ENCODE data around the gene SARDH.

Gene SARDH

GRCh38 chr9:133717113-133718031 lies 20.8 kb downstream of the SARDH start:
- Histone ChIP-seq H3K4me1 (ENCODE audit: control insufficient read depth, insufficient read depth, low read length) (no peaks in the 10 kb centered on the region), H3K27ac (ENCODE audit: extremely low read depth, low read depth, low read length) (no peak overlapping the region), H3K9me3 (ENCODE audit: control insufficient read depth, insufficient read depth, low read depth, low read length) (no peaks in the 10 kb centered on the region), H3K4me3 (ENCODE audit: low read depth, low read length) (no peak overlapping the region), H3K36me3 (ENCODE audit: control insufficient read depth in 2 of 2, insufficient read depth in 1 of 2, low read length in 2 of 2) (no peaks in the 10 kb centered on the region)
- ChIA-PET CTCF (no interaction called here), POLR2A (no interaction called here)
- TF ChIP-seq EGR2 (tag by site-specific recombination; IDR thresholded peaks at IDR 0.05; ENCODE audit: low read depth) (0 out of 2 replicates have a peak, but pooled peaks have one; percentile 8), ZNF658 (tag by site-specific recombination; IDR thresholded peaks at IDR 0.05) (no peak), ZNF707 (tag by site-specific recombination; IDR thresholded peaks at IDR 0.05) (no peak), ZFHX2 (tag by site-specific recombination; conservative IDR thresholded peaks at IDR 0.05) (peak; percentile 28; the same call in 1 of the 2 replicates)

GRCh38 chr9:133716564-133717112 lies 21.5 kb downstream of the SARDH start:
- Histone ChIP-seq H3K36me3 (ENCODE audit: control insufficient read depth in 2 of 2, insufficient read depth in 1 of 2, low read length in 2 of 2) (no peaks in the 10 kb centered on the region), H3K4me3 (ENCODE audit: low read depth, low read length) (no peak overlapping the region), H3K9me3 (ENCODE audit: control insufficient read depth, insufficient read depth, low read depth, low read length) (no peaks in the 10 kb centered on the region), H3K4me1 (ENCODE audit: control insufficient read depth, insufficient read depth, low read length) (no peaks in the 10 kb centered on the region), H3K27ac (ENCODE audit: extremely low read depth, low read depth, low read length) (no peak overlapping the region)
- TF ChIP-seq GFI1B (tag by site-specific recombination; IDR thresholded peaks at IDR 0.05) (no peak), ZNF391 (tag by site-specific recombination; IDR thresholded peaks at IDR 0.05; ENCODE audit: borderline replicate concordance, low read depth) (no peak), ZFP41 (tag by site-specific recombination; IDR thresholded peaks at IDR 0.05; ENCODE audit: borderline replicate concordance) (no peak), ZIC2 (tag by site-specific recombination; IDR thresholded peaks at IDR 0.05) (peak; percentile 90)
- TF ChIP-seq, protein P1, sequence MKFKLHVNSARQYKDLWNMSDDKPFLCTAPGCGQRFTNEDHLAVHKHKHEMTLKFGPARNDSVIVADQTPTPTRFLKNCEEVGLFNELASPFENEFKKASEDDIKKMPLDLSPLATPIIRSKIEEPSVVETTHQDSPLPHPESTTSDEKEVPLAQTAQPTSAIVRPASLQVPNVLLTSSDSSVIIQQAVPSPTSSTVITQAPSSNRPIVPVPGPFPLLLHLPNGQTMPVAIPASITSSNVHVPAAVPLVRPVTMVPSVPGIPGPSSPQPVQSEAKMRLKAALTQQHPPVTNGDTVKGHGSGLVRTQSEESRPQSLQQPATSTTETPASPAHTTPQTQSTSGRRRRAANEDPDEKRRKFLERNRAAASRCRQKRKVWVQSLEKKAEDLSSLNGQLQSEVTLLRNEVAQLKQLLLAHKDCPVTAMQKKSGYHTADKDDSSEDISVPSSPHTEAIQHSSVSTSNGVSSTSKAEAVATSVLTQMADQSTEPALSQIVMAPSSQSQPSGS (tag by site-specific recombination; IDR thresholded peaks at IDR 0.05; ENCODE audit: low read depth): no peak
- CTCF ChIA-PET: no interaction called here
- POLR2A ChIA-PET: no interaction called here

GRCh38 chr9:133715866-133716563 lies 22.1 kb downstream of the SARDH start:
- CTCF ChIA-PET: interaction anchor here (1.0 to 1.8 kb wide), 4 partner anchors 8 to 127 kb away, joined by 3 to 7 read pairs (median 4); no protein-coding TSS in a partner anchor
- Histone ChIP-seq H3K4me3 (ENCODE audit: low read depth, low read length) (no peak overlapping the region), H3K4me1 (ENCODE audit: control insufficient read depth, insufficient read depth, low read length) (no peaks in the 10 kb centered on the region), H3K27ac (ENCODE audit: extremely low read depth, low read depth, low read length) (no peak overlapping the region), H3K36me3 (ENCODE audit: control insufficient read depth in 2 of 2, insufficient read depth in 1 of 2, low read length in 2 of 2) (no peaks in the 10 kb centered on the region), H3K9me3 (ENCODE audit: control insufficient read depth, insufficient read depth, low read depth, low read length) (no peaks in the 10 kb centered on the region)
- POLR2A ChIA-PET: no interaction called here
- TF ChIP-seq, protein P2, sequence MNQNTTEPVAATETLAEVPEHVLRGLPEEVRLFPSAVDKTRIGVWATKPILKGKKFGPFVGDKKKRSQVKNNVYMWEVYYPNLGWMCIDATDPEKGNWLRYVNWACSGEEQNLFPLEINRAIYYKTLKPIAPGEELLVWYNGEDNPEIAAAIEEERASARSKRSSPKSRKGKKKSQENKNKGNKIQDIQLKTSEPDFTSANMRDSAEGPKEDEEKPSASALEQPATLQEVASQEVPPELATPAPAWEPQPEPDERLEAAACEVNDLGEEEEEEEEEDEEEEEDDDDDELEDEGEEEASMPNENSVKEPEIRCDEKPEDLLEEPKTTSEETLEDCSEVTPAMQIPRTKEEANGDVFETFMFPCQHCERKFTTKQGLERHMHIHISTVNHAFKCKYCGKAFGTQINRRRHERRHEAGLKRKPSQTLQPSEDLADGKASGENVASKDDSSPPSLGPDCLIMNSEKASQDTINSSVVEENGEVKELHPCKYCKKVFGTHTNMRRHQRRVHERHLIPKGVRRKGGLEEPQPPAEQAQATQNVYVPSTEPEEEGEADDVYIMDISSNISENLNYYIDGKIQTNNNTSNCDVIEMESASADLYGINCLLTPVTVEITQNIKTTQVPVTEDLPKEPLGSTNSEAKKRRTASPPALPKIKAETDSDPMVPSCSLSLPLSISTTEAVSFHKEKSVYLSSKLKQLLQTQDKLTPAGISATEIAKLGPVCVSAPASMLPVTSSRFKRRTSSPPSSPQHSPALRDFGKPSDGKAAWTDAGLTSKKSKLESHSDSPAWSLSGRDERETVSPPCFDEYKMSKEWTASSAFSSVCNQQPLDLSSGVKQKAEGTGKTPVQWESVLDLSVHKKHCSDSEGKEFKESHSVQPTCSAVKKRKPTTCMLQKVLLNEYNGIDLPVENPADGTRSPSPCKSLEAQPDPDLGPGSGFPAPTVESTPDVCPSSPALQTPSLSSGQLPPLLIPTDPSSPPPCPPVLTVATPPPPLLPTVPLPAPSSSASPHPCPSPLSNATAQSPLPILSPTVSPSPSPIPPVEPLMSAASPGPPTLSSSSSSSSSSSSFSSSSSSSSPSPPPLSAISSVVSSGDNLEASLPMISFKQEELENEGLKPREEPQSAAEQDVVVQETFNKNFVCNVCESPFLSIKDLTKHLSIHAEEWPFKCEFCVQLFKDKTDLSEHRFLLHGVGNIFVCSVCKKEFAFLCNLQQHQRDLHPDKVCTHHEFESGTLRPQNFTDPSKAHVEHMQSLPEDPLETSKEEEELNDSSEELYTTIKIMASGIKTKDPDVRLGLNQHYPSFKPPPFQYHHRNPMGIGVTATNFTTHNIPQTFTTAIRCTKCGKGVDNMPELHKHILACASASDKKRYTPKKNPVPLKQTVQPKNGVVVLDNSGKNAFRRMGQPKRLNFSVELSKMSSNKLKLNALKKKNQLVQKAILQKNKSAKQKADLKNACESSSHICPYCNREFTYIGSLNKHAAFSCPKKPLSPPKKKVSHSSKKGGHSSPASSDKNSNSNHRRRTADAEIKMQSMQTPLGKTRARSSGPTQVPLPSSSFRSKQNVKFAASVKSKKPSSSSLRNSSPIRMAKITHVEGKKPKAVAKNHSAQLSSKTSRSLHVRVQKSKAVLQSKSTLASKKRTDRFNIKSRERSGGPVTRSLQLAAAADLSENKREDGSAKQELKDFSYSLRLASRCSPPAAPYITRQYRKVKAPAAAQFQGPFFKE (tag by site-specific recombination; IDR thresholded peaks at IDR 0.05; ENCODE audit: borderline replicate concordance): no peak
- TF ChIP-seq ZNF623 (tag by site-specific recombination; IDR thresholded peaks at IDR 0.05) (no peak), CTCF (tag by site-specific recombination; IDR thresholded peaks at IDR 0.05) (peak; percentile 46), ZNF2 (tag by site-specific recombination; IDR thresholded peaks at IDR 0.05) (no peak), ZNF549 (tag by site-specific recombination; IDR thresholded peaks at IDR 0.05) (no peak), ZNF621 (tag by site-specific recombination; IDR thresholded peaks at IDR 0.05) (no peak), ZNF521 (tag by site-specific recombination; IDR thresholded peaks at IDR 0.05) (no peak), ZFHX2 (tag by site-specific recombination; conservative IDR thresholded peaks at IDR 0.05) (peak; percentile 31; the same call in 1 of the 2 replicates), OVOL3 (tag by site-specific recombination; IDR thresholded peaks at IDR 0.05) (no peak), ZBTB7A (tag by site-specific recombination; IDR thresholded peaks at IDR 0.05; ENCODE audit: low read depth) (no peak), HOXA7 (CRISPR knock-in tag; IDR thresholded peaks at IDR 0.05; ENCODE audit: borderline replicate concordance) (no peak)

Measured in HEK293 (cell line).